ENCODE data around the gene CUBN.

- TF ChIP-seq EZH2 (IDR thresholded peaks at IDR 0.05; ENCODE audit: insufficient read depth, low read length) = no peak
- no peak for TF ChIP-seq CTCF (IDR thresholded peaks at IDR 0.05; ENCODE audit: insufficient read depth, low read depth, low read length)
Measured at GRCh38 chr10:17101257-17101909, 28.2 kb downstream of the CUBN start.

All from astrocyte (in vitro differentiated cells and primary cell).